ENCODE results near the gene DCP2. TPM values are rescaled to one million over a fixed set of nuclear protein-coding genes. Genes with fewer than 3 reads are reported as not detected.
A peak's percentile ranks its signal among the peaks of the same experiment; 100 is the strongest.
"Not testable (repeated sequence)": the region's sequence is repeated elsewhere in the genome, so short reads cannot be mapped to it uniquely, and the experiment has no call there.

DCP2 gene
- total RNA-seq, 4 donors from 2014 or later = 15.7 to 26.7 (median 17.7) TPM

- H3K27me3 ChIP-seq = no peaks in the 10 kb centered on the region
- DNase-seq (ENCODE audit: extremely low spot score) = no peak
- no peaks in the 10 kb centered on the region for H3K9me3 ChIP-seq
- H3K27ac ChIP-seq (replicated peaks in 1 of 4) = no peak overlapping the region
- WGBS = 54% methylated on average over 2 of the region's 2 CpGs
- peaks cover 14 to 27% (median 23%) of the 10 kb centered on the region in 4 donors for H3K4me1 ChIP-seq
- TF ChIP-seq POLR2AphosphoS5 (IDR thresholded peaks at IDR 0.05) = no peak
- no peak for TF ChIP-seq CTCF (IDR thresholded peaks at IDR 0.05)
- TF ChIP-seq POLR2A (IDR thresholded peaks at IDR 0.05; ENCODE audit: low read depth) = no peak
- no peak for TF ChIP-seq EP300 (IDR thresholded peaks at IDR 0.05)
- H3K36me3 ChIP-seq = no peaks in the 10 kb centered on the region
- H3K4me3 ChIP-seq = no peak overlapping the region
- intact Hi-C loops (cut with DNase I) = no loop called here
Measured at GRCh38 chr5:112957036-112957808, 19.4 kb upstream of the DCP2 start.

GRCh38 chr5:112958093-112959088, 18.2 kb upstream of the DCP2 start:
- peak overlapping the region in 2 of 4 donors; percentile 5 to 17 for H3K27ac ChIP-seq (replicated peaks in 1 of 4)
- TF ChIP-seq EP300 (IDR thresholded peaks at IDR 0.05) = no peak
- no peak for TF ChIP-seq CTCF (IDR thresholded peaks at IDR 0.05)
- no peak for TF ChIP-seq POLR2A (IDR thresholded peaks at IDR 0.05; ENCODE audit: low read depth)
- no peak for TF ChIP-seq POLR2AphosphoS5 (IDR thresholded peaks at IDR 0.05)
- no peaks in the 10 kb centered on the region for H3K9me3 ChIP-seq
- no peaks in the 10 kb centered on the region for H3K27me3 ChIP-seq
- no peak for DNase-seq (ENCODE audit: extremely low spot score)
- peaks cover 14 to 28% (median 26%) of the 10 kb centered on the region in 4 donors for H3K4me1 ChIP-seq
- intact Hi-C loops (cut with DNase I) = no loop called here
- 33% methylated on average over 5 of the region's 5 CpGs for WGBS
- H3K4me3 ChIP-seq = no peak overlapping the region
- no peaks in the 10 kb centered on the region for H3K36me3 ChIP-seq

GRCh38 chr5:112959872-112960271, 16.7 kb upstream of the DCP2 start:
- DNase-seq (ENCODE audit: extremely low spot score); H3K4me3 ChIP-seq; H3K27me3 ChIP-seq; H3K9me3 ChIP-seq; intact Hi-C loops (cut with DNase I); H3K36me3 ChIP-seq; H3K27ac ChIP-seq (replicated peaks in 1 of 4): not testable (repeated sequence)
- peaks cover 14 to 37% (median 35%) of the 10 kb centered on the region in 4 donors for H3K4me1 ChIP-seq
- 68% methylated on average over 8 of the region's 8 CpGs for WGBS

GRCh38 chr5:112960315-112960714, 16.3 kb upstream of the DCP2 start:
- Histone ChIP-seq H3K27ac (replicated peaks in 1 of 4) (no peak overlapping the region), H3K4me3 (no peak overlapping the region), H3K36me3 (no peaks in the 10 kb centered on the region), H3K27me3 (no peaks in the 10 kb centered on the region), H3K4me1 (peaks cover 14 to 37% (median 35%) of the 10 kb centered on the region in 4 donors), H3K9me3 (no peaks in the 10 kb centered on the region)
- WGBS = 81% methylated on average over 1 of the region's 1 CpG
- TF ChIP-seq EP300 (IDR thresholded peaks at IDR 0.05) (no peak), POLR2AphosphoS5 (IDR thresholded peaks at IDR 0.05) (no peak), CTCF (IDR thresholded peaks at IDR 0.05) (no peak), POLR2A (IDR thresholded peaks at IDR 0.05; ENCODE audit: low read depth) (no peak)
- intact Hi-C loops (cut with DNase I) = no loop called here
- DNase-seq (ENCODE audit: extremely low spot score) = no peak
